Panc1 (cell line): ENCODE measurements around the gene LRCH1.

Experiments
- POLR2AphosphoS5 ChIP-seq: IDR thresholded peaks from 2 replicates; pipeline ENCODE4 v1.6.1; 2012; ENCODE audit warnings: mild to moderate bottlenecking, low read depth, low read length, moderate library complexity
- TCF7L2 ChIP-seq: IDR thresholded peaks from 2 replicates; pipeline ENCODE4 v1.6.1; 2011; ENCODE audit warnings: mild to moderate bottlenecking, low read depth, low read length, inconsistent platforms
- TF ChIP-seq, protein P1 (sequence below): fragments of 450-650 bp; IDR thresholded peaks from 2 replicates; pipeline ENCODE4 v1.5.1; 2017; ENCODE audit warnings: mild to moderate bottlenecking

GRCh38 chr13:46562581-46562980 lies 9.6 kb downstream of the LRCH1 start:
- TF ChIP-seq POLR2AphosphoS5 (no peak), TCF7L2 (no peak)
- TF ChIP-seq, protein P1, sequence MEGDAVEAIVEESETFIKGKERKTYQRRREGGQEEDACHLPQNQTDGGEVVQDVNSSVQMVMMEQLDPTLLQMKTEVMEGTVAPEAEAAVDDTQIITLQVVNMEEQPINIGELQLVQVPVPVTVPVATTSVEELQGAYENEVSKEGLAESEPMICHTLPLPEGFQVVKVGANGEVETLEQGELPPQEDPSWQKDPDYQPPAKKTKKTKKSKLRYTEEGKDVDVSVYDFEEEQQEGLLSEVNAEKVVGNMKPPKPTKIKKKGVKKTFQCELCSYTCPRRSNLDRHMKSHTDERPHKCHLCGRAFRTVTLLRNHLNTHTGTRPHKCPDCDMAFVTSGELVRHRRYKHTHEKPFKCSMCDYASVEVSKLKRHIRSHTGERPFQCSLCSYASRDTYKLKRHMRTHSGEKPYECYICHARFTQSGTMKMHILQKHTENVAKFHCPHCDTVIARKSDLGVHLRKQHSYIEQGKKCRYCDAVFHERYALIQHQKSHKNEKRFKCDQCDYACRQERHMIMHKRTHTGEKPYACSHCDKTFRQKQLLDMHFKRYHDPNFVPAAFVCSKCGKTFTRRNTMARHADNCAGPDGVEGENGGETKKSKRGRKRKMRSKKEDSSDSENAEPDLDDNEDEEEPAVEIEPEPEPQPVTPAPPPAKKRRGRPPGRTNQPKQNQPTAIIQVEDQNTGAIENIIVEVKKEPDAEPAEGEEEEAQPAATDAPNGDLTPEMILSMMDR: no peak
